Breast epithelium (tissue), 4 donors: ENCODE results near the gene SLC2A14. TPM values are rescaled to one million over a fixed set of nuclear protein-coding genes. Genes with fewer than 3 reads are reported as not detected.
"Not testable (repeated sequence)": the region's sequence is repeated elsewhere in the genome, so short reads cannot be mapped to it uniquely, and the experiment has no call there.

Source experiments
- DNase-seq, 2 donors: peaks; one replicate each; pipeline ENCODE4 v3.0.0-alpha.2; 2019; ENCODE audit warnings: low spot score in 2 of 2
- H3K27ac ChIP-seq, 2 donors: fragments of 200-600 bp; sonication (generic) in 1 of 2; one replicate each; pipeline ENCODE4 v1.5.1; 2016 to 2019; ENCODE audit warnings: mild to moderate bottlenecking in 1 of 2
- H3K27me3 ChIP-seq, 2 donors: fragments of 200-600 bp; sonication (generic) in 1 of 2; one replicate each; pipeline versions ENCODE4 v1.5.1 to v1.6.0; 2017 to 2019; ENCODE audit warnings: control low read depth in 1 of 2, mild to moderate bottlenecking in 1 of 2
- H3K36me3 ChIP-seq: fragments of 200-600 bp; one replicate; pipeline ENCODE4 v1.5.1; 2019
- H3K4me1 ChIP-seq, 2 donors: fragments of 200-600 bp; sonication (generic); one replicate each; pipeline ENCODE4 v1.5.1; 2016 to 2019; ENCODE audit warnings: control low read depth in 1 of 2
- H3K4me3 ChIP-seq, 3 donors: fragments of 200-600 bp; sonication (generic); 1 replicate in 2 of 3; 2 replicates in 1 of 3; pipeline ENCODE4 v1.5.1; 2016 to 2019; ENCODE audit warnings: mild to moderate bottlenecking in 3 of 3, moderate library complexity in 2 of 3
- H3K9me3 ChIP-seq, 2 donors: fragments of 200-600 bp; sonication (generic) in 1 of 2; one replicate each; pipeline ENCODE4 v1.5.1; 2016 to 2019; ENCODE audit warnings: control low read depth in 1 of 2
- CTCF ChIP-seq, 3 donors: fragments of 450-650 bp; IDR thresholded peaks; one replicate each; pipeline ENCODE4 v1.5.1; 2016 to 2017; ENCODE audit warnings: antibody characterized with exemption in 3 of 3, mild to moderate bottlenecking in 3 of 3, moderate library complexity in 3 of 3
- POLR2A ChIP-seq: fragments of 450-650 bp; IDR thresholded peaks from one replicate; pipeline ENCODE4 v1.6.1; 2016; ENCODE audit warnings: antibody characterized with exemption, mild to moderate bottlenecking, moderate library complexity
- POLR2AphosphoS5 ChIP-seq, 3 donors: sonication (generic); formaldehyde crosslinking; IDR thresholded peaks; one replicate each; pipeline ENCODE4 v1.6.1; 2017; ENCODE audit warnings: antibody characterized with exemption in 3 of 3
- intact Hi-C: fragments of 100-400 bp; cut with DNase I; formaldehyde crosslinking; loops from one replicate; pipeline ENCODE4 v1.15.1; 2023; ENCODE audit warnings: low total_unique reads
- total RNA-seq, 3 donors: library from RNA; depleted of rRNA; stranded (reverse); fragments of >200 nt; gene quantifications; one replicate each; pipeline ENCODE4 v1.1.0, GENCODE V29; 2016

Gene SLC2A14
- total RNA-seq, 3 donors from 2014 or later, result 2.7 TPM; not detected in 2

- Histone ChIP-seq H3K36me3 (no peaks in the 10 kb centered on the region), H3K9me3 (no peaks in the 10 kb centered on the region), H3K27ac (no peak overlapping the region), H3K4me1 (no peaks in the 10 kb centered on the region), H3K4me3 (no peak overlapping the region), H3K27me3 (no peaks in the 10 kb centered on the region)
- DNase-seq, result no peak
- TF ChIP-seq CTCF (IDR thresholded peaks at IDR 0.05) (no peak), POLR2AphosphoS5 (IDR thresholded peaks at IDR 0.05) (no peak), POLR2A (no peak)
- intact Hi-C loops, result no loop called here
Observed at GRCh38 chr12:7879246-7879645, 6.5 kb upstream of the SLC2A14 start.

DNA sequence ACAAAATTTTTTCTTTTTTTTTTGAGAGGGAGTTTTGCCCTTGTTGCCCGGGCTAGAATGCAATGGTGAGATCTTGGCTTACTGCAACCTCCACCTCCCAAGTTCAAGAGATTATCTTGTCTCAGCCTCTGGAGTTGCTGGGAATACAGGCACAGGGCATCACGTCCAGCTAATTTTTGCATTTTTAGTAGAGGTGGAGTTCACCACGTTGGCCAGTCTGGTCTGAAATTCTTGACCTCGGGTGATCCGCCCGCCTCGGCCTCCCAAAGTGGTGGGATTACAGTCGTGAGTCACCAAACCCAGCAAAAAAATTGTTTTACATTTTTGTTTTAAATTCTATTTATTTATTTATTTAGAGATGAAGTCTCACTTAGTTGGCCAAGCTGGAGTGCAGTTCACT, 4.7 kb upstream of the SLC2A14 start:
- Histone ChIP-seq H3K27ac (no peak overlapping the region), H3K4me1 (no peaks in the 10 kb centered on the region), H3K9me3 (no peaks in the 10 kb centered on the region), H3K27me3 (peaks cover 0 to 9% of the 10 kb centered on the region in 2 donors), H3K36me3 (no peaks in the 10 kb centered on the region), H3K4me3 (no peak overlapping the region)
- no peak for DNase-seq
- TF ChIP-seq POLR2A, result no peak
- no peak for TF ChIP-seq CTCF (IDR thresholded peaks at IDR 0.05)
- no peak for TF ChIP-seq POLR2AphosphoS5 (IDR thresholded peaks at IDR 0.05)
- intact Hi-C loops, result no loop called here

- no peak for DNase-seq
- peaks cover 0 to 12% of the 10 kb centered on the region in 2 donors for H3K27me3 ChIP-seq
- H3K4me1 ChIP-seq, result no peaks in the 10 kb centered on the region
- no peak for TF ChIP-seq POLR2AphosphoS5 (IDR thresholded peaks at IDR 0.05)
- no peak for TF ChIP-seq CTCF (IDR thresholded peaks at IDR 0.05)
- no peak for TF ChIP-seq POLR2A
- intact Hi-C loops, result no loop called here
- no peaks in the 10 kb centered on the region for H3K9me3 ChIP-seq
- no peaks in the 10 kb centered on the region for H3K36me3 ChIP-seq
- H3K27ac ChIP-seq, result no peak overlapping the region
- H3K4me3 ChIP-seq, result no peak overlapping the region
Observed at GRCh38 chr12:7870335-7870734, 2.4 kb downstream of the SLC2A14 start.

DNA sequence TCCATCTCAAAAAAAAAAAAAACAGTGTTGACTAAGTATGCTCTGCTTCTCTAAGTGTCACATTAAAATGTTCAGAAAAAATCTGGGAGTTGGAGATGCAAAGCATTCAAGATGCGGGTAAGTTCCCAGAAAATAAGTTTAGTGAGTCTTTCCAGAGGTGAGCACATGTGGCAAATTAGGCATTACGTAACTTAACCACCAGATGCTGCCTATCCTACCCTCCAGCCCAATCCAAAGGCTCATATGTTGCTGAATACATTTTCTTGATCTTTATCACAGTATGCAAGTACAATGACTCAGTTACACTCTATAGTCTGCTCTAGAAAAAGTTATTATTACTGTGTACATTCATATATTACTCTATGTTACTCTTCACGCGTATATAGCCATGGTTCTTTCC, 3.6 kb downstream of the SLC2A14 start:
- no peak overlapping the region for H3K4me3 ChIP-seq
- DNase-seq, result no peak
- no peak for TF ChIP-seq POLR2AphosphoS5 (IDR thresholded peaks at IDR 0.05)
- no peaks in the 10 kb centered on the region for H3K9me3 ChIP-seq
- H3K36me3 ChIP-seq, result no peaks in the 10 kb centered on the region
- H3K27ac ChIP-seq, result no peak overlapping the region
- intact Hi-C loops, result no loop called here
- H3K4me1 ChIP-seq, result no peaks in the 10 kb centered on the region
- H3K27me3 ChIP-seq, result peaks cover 0 to 12% of the 10 kb centered on the region in 2 donors

- Histone ChIP-seq H3K9me3 (no peaks in the 10 kb centered on the region), H3K27me3 (peaks cover 0 to 11% of the 10 kb centered on the region in 2 donors), H3K27ac (no peak overlapping the region), H3K4me3 (no peak overlapping the region), H3K36me3 (no peaks in the 10 kb centered on the region), H3K4me1 (no peaks in the 10 kb centered on the region)
- no peak for DNase-seq
- intact Hi-C loops, result no loop called here
- TF ChIP-seq POLR2AphosphoS5 (IDR thresholded peaks at IDR 0.05) (no peak), CTCF (IDR thresholded peaks at IDR 0.05) (no peak), POLR2A (no peak)
Observed at GRCh38 chr12:7868391-7868790, 4.3 kb downstream of the SLC2A14 start.

DNA sequence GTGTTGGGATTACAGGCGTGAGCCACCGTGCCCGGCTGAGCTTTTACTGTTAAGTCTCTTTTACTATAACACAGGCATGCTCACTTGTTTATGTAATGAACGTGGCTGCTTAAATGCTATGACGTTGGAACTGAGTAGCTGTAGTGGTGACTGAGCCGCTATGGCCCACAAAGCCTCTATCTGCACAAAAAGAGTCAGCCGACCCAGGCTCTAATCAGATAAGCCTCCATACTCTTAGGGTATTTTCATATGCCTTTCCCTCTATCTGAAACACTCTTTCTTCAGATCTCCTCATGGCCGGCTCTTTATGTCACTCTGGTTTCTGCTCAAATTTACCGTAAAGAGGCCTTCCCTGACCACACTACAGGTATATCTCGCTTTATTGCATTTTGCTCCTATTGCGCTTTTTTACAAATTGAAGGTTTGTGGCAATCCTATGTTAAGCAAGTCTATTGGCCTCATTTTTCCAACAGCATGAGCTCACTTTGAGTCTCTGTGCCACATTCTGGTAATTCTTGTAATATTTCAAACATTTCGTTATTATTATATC, 8.0 kb downstream of the SLC2A14 start:
- H3K9me3 ChIP-seq, result no peaks in the 10 kb centered on the region
- TF ChIP-seq CTCF (IDR thresholded peaks at IDR 0.05) (no peak), POLR2AphosphoS5 (IDR thresholded peaks at IDR 0.05) (no peak), POLR2A (no peak)
- H3K27ac ChIP-seq, result no peak overlapping the region
- no peaks in the 10 kb centered on the region for H3K4me1 ChIP-seq
- intact Hi-C loops, result no loop called here
- no peak for DNase-seq
- H3K4me3 ChIP-seq, result no peak overlapping the region
- H3K36me3 ChIP-seq, result no peaks in the 10 kb centered on the region
- no peaks in the 10 kb centered on the region for H3K27me3 ChIP-seq

- H3K27ac ChIP-seq, H3K9me3 ChIP-seq, DNase-seq, H3K27me3 ChIP-seq, intact Hi-C loops, H3K4me1 ChIP-seq, H3K4me3 ChIP-seq, H3K36me3 ChIP-seq: not testable (repeated sequence)
Observed at GRCh38 chr12:7862814-7863348, 9.8 kb downstream of the SLC2A14 start.

DNA sequence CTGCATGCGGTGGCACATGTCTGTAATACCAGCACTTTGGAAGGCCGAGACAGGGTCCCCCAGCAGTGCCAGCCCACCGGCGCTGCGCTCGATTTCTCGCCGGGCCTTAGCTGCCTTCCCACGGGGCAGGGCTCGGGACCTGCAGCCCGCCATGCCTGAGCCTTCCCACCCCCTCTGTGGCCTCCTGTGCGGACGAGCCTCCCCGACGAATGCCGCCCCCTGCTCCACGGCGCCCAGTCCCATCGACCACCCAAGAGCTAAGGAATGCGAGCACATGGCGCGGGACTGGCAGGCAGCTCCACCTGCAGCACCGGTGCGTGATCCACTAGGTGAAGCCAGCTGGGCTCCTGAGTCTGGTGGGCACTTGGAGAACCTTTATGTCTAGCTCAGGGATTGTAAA, 10.4 kb downstream of the SLC2A14 start:
- H3K4me1 ChIP-seq, H3K4me3 ChIP-seq, H3K36me3 ChIP-seq, intact Hi-C loops, DNase-seq, H3K27me3 ChIP-seq, H3K27ac ChIP-seq, H3K9me3 ChIP-seq: not testable (repeated sequence)
